ENCODE results near the gene AGA.

DNA sequence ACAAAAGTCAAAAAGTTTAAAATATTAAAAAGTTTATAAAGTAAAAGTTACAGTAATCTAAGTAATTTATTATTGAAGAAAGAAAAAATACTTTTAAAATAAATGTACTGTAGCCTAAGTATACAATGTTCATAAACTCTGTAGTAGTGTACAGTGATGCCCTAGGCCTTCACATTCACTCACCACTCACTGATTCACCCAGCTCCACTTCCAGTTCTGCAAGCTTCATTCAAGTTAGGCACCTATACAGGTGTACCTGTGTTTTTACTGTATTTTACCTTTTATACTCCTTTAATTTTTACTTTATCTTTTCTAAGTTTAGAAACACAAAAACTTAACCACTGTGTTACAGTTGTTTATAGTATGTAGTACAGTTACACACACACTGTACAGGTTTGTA lies 40.1 kb upstream of the AGA start:
- TF ChIP-seq, protein P1, sequence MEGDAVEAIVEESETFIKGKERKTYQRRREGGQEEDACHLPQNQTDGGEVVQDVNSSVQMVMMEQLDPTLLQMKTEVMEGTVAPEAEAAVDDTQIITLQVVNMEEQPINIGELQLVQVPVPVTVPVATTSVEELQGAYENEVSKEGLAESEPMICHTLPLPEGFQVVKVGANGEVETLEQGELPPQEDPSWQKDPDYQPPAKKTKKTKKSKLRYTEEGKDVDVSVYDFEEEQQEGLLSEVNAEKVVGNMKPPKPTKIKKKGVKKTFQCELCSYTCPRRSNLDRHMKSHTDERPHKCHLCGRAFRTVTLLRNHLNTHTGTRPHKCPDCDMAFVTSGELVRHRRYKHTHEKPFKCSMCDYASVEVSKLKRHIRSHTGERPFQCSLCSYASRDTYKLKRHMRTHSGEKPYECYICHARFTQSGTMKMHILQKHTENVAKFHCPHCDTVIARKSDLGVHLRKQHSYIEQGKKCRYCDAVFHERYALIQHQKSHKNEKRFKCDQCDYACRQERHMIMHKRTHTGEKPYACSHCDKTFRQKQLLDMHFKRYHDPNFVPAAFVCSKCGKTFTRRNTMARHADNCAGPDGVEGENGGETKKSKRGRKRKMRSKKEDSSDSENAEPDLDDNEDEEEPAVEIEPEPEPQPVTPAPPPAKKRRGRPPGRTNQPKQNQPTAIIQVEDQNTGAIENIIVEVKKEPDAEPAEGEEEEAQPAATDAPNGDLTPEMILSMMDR (IDR thresholded peaks at IDR 0.05) = no peak
- TF ChIP-seq POLR2A (IDR thresholded peaks at IDR 0.05) (no peak), POLR2AphosphoS5 (IDR thresholded peaks at IDR 0.05) (no peak)

Data from prostate gland (tissue), 2 donors.